Activated CD8-positive, alpha-beta memory T cell treated with anti-CD3 and anti-CD28 coated beads, Interleukin-2, amount 10 ng/mL, durations not matched to agents 7 days and 5 days (primary cell): ENCODE results near the gene CDIP1. TPM values are rescaled to one million over a fixed set of nuclear protein-coding genes. Genes with fewer than 3 reads are reported as not detected.
A peak's percentile ranks its signal among the peaks of the same experiment; 100 is the strongest.

Experiments used
- ATAC-seq: fragments of 150-1000 bp; cut with Tn5 transposase; one replicate; pipeline ENCODE4 v1.10.0; 2021; ENCODE audit warnings: moderate library complexity
- CTCF ChIA-PET: fragments of 350-600 bp; sonication (Branson Sonifier 250); formaldehyde crosslinking; loops from one replicate; lab custom pipeline; 2021; ENCODE audit warnings: antibody characterized with exemption; lab: Charles Lee
- DNase-seq: peaks from one replicate; pipeline ENCODE4 v3.0.0-alpha.2; 2020
- H3K27ac Mint-ChIP-seq: one replicate; pipeline ENCODE4 v1.8.0; 2021; ENCODE audit warnings: mild to moderate bottlenecking, mixed read lengths
- H3K27me3 Mint-ChIP-seq: one replicate; pipeline ENCODE4 v1.8.0; 2021; ENCODE audit warnings: mixed read lengths
- H3K36me3 Mint-ChIP-seq: one replicate; pipeline ENCODE4 v1.8.0; 2021; ENCODE audit warnings: mild to moderate bottlenecking, mixed read lengths
- H3K4me1 Mint-ChIP-seq: one replicate; pipeline ENCODE4 v1.8.0; 2021; ENCODE audit warnings: mixed read lengths
- H3K4me3 Mint-ChIP-seq: one replicate; pipeline ENCODE4 v1.8.0; 2021; ENCODE audit warnings: mild to moderate bottlenecking, moderate library complexity, mixed read lengths
- H3K9me3 Mint-ChIP-seq: one replicate; pipeline ENCODE4 v1.8.0; 2022; ENCODE audit warnings: low read depth, mixed read lengths
- total RNA-seq, 2 experiments: library from RNA; stranded (reverse); gene quantifications; one replicate each; pipeline ENCODE4 v1.2.3, GENCODE V29; 2021

The CDIP1 gene
- total RNA-seq, 2 experiments from 2014 or later = 45.2 to 57.3 TPM

DNA sequence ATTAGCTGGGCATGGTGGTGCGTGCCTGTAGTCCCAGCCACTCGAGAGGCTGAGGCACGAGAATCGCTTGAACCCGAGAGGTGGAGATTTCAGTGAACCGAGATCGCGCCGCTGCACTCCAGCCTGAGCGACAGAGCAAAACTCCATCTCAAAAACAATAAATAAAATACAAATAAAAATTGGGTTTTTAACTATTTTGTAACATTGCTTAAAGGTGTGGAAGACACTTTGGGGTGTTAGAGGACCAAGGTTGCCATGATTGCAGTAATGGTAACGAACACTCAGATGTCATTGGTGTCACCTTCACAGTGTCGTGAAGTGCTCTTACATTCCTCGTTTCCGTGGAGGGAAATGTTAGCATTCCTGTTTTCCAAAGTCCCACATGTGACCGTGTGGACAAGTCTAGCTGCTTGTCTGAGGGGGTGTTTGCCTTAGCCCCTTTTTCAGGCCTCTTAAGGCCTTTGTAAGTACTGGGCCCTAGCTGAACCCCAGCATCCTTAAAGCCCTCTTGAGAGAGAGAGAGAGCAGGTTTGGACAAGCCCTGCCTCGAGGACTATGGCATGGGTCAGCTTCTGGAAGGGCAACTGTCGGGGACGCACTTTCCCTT lies 26.2 kb upstream of the CDIP1 start:
- no peak for DNase-seq
- Mint-ChIP-seq H3K9me3 (no peaks in the 10 kb centered on the region), H3K27ac (no peak overlapping the region), H3K27me3 (peaks cover 3% of the 10 kb centered on the region), H3K36me3 (no peaks in the 10 kb centered on the region), H3K4me3 (no peak overlapping the region), H3K4me1 (peaks cover 14% of the 10 kb centered on the region)
- ATAC-seq = no peak
- CTCF ChIA-PET = interaction anchor here (0.9 to 7.9 kb wide), 4 partner anchors 10 to 59 kb away, joined by 3 to 38 read pairs (median 4); partner anchors contain the start of gene CDIP1

DNA sequence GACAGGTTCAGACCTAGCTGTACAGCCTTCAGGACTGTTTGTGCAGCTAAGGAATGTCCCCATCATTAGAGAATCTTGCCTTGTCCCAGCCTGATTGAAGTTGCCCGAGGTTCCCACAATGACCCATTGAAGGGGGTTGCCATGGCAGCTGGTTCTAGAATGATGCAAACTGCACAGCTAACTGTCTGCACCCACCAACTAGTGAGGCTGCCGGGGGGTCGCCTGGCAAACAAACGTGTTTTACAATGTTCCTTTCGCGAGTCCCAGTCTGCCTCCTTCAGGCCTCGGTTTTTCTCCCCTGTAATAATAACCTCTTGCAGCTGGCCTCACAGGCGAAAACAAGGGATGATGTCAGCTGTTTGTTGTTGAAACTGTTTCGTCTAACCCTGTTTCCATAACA lies 23.0 kb upstream of the CDIP1 start:
- Mint-ChIP-seq H3K36me3 (no peaks in the 10 kb centered on the region), H3K4me1 (peaks cover 8% of the 10 kb centered on the region), H3K27me3 (peaks cover 3% of the 10 kb centered on the region), H3K4me3 (no peak overlapping the region), H3K27ac (no peak overlapping the region), H3K9me3 (no peaks in the 10 kb centered on the region)
- no peak for DNase-seq
- ATAC-seq = no peak
- CTCF ChIA-PET = interaction anchor here (0.7 to 7.9 kb wide), 3 partner anchors 8 to 85 kb away, joined by 3 to 38 read pairs (median 4); partner anchors contain the start of gene HMOX2

DNA sequence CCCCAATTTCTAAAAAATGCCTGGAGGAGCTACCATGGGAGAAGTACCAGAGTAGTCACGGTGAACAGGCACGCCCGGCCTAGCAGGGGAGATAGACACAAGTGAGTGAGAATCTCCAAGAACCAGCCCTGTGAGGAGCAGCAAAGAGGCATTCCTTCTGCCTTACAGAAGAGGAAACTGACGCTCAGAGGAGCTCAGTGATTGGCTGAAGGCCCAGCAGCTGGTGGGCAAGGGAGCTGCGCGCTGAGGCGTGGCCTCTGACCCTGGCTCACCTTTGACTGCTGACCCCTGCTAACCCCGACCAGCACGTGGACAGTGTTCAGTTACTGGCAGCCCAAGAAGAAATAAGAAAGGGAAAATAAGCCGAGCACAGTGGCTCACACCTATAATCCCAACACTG lies 19.4 kb upstream of the CDIP1 start:
- Mint-ChIP-seq H3K27me3 (peaks cover 3% of the 10 kb centered on the region), H3K9me3 (no peaks in the 10 kb centered on the region), H3K27ac (no peak overlapping the region), H3K4me3 (no peak overlapping the region), H3K4me1 (no peaks in the 10 kb centered on the region), H3K36me3 (no peaks in the 10 kb centered on the region)
- ATAC-seq (no peak), DNase-seq (no peak)
- CTCF ChIA-PET = interaction anchor here (1.0 to 7.9 kb wide), 3 partner anchors 9 to 80 kb away, joined by 3 to 38 read pairs (median 4); no protein-coding TSS in a partner anchor

DNA sequence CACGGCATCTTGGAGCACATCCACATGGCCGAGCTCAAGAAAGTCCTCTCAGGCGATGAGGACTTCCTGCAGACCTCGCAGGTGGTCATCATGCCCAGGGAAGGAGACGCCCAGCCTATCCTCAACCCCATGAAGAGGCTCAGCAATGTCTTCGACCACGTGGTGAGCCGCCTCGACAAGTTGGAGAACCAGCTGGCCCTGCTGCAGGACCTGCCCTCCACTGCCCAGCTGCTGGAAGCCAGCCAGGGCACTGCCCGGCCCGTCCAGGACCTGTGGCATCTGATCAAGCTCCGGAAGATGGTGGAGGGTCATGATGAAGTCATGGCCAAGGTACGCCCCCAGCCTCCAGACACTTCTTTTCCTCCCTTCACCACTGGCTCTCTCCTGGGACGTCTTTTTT lies 18.0 kb upstream of the CDIP1 start:
- H3K4me1 Mint-ChIP-seq = no peaks in the 10 kb centered on the region
- no peaks in the 10 kb centered on the region for H3K36me3 Mint-ChIP-seq
- CTCF ChIA-PET = interaction anchor here (1.5 to 1.7 kb wide), 2 partner anchors 50 to 80 kb away, joined by 3 to 4 read pairs; partner anchors contain the start of gene HMOX2
- no peak overlapping the region for H3K4me3 Mint-ChIP-seq
- no peak for DNase-seq
- no peak for ATAC-seq
- no peaks in the 10 kb centered on the region for H3K9me3 Mint-ChIP-seq
- no peak overlapping the region for H3K27ac Mint-ChIP-seq
- H3K27me3 Mint-ChIP-seq = peaks cover 6% of the 10 kb centered on the region

DNA sequence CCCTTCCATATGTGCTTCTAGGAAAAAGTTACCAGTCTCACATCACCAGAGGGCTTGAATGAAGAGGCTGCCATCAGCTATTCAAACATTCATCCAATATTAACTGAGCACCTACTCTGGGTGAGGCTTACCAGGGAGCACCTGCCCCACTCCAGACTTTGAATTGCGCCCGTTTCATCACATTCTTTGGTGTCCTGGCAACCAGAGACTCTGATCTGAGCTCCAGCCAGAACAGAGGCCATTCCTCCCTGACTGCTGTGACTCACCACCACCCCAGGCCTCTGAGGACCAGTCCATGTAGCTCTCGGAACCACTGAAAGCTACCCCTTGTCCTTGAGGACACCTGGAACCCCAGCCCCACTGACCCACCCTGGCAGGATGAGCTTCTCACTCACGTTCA lies 17.5 kb upstream of the CDIP1 start, which contains the start of gene C16orf96:
C16orf96 (plus strand) TSS at position 229 of the 400 bp plus-strand sequence; CDS start at position 379, 150 bp downstream.
- CTCF ChIA-PET = interaction anchor here (1.1 to 1.5 kb wide), 2 partner anchors 39 to 80 kb away, joined by 3 to 4 read pairs; partner anchors contain the start of gene HMOX2
- DNase-seq (no peak), ATAC-seq (no peak)
- Mint-ChIP-seq H3K9me3 (no peaks in the 10 kb centered on the region), H3K36me3 (no peaks in the 10 kb centered on the region), H3K27me3 (peaks cover 6% of the 10 kb centered on the region), H3K4me1 (no peaks in the 10 kb centered on the region), H3K4me3 (no peak within 1 kb of the TSS), H3K27ac (no peak within 1 kb of the TSS)

DNA sequence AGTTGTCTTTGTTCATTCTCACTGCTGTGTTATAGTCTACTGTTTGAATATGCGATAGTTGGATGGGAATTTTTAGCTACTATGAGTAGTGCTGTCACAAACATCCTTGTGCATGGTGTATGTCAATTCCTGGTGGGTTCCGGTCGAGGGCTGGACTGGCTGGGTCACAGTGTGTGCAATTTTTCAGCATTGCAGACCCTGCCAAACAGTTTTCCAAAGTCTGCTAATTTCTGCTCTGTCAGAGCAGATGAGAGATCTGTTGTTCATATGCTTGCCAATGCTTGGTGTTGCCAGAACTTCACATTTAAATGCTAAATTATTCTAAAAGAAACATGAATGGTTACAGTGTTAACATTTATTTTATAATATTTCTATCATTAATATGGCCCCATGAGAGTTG lies 14.0 kb upstream of the CDIP1 start:
- ATAC-seq = no peak
- H3K4me3 Mint-ChIP-seq = no peak overlapping the region
- CTCF ChIA-PET = interaction anchor here (1.1 to 1.3 kb wide), 2 partner anchors 10 to 47 kb away, joined by 4 to 7 read pairs; no protein-coding TSS in a partner anchor
- DNase-seq = no peak
- H3K9me3 Mint-ChIP-seq = no peaks in the 10 kb centered on the region
- H3K27ac Mint-ChIP-seq = no peak overlapping the region
- H3K4me1 Mint-ChIP-seq = peaks cover 5% of the 10 kb centered on the region
- H3K36me3 Mint-ChIP-seq = no peaks in the 10 kb centered on the region
- H3K27me3 Mint-ChIP-seq = peaks cover 4% of the 10 kb centered on the region

DNA sequence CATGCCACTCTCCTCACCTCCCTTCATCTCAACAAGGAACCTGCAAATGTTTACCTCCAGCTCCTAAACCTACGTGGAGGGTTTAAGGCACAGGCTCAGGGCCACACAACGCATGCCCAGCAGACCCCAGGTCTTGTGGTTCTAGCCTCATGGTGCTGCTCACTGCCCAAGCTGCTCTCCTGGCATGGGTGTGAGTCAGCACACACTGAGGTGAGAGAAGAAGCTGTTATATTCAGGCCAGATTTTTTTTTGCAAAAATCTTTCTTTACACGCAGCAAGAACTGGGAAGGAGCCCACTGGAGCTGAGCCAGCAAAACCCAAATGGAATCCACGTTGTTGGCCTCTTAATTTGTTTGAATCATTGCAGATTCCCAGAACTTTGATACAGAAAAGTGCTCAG lies 12.0 kb upstream of the CDIP1 start:
- ATAC-seq (no peak), DNase-seq (no peak)
- CTCF ChIA-PET = interaction anchor here (0.7 to 6.7 kb wide), 9 partner anchors 11 to 405 kb away, joined by 3 to 136 read pairs (median 14); no protein-coding TSS in a partner anchor
- Mint-ChIP-seq H3K9me3 (no peaks in the 10 kb centered on the region), H3K4me3 (no peak overlapping the region), H3K27me3 (peaks cover 4% of the 10 kb centered on the region), H3K36me3 (no peaks in the 10 kb centered on the region), H3K27ac (no peak overlapping the region), H3K4me1 (peaks cover 5% of the 10 kb centered on the region)

DNA sequence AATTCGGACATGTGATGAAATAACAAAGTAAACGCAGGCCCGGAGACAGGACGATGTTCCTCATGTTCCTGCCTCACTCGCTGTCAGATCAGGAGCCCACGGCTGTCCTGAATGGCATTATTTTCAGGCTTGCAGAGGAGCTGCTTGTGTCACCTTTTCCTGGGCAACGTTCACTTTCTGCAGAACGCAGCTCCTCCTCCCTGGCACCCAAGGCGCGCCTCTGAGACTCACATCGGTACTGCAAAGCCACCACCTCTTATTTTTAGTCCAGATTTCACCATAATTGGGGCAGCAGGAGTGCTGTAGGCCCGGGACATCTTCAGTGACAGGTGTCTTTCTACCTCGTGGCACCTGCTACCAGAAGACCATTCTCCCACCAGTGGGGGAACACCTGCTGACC lies 9.6 kb upstream of the CDIP1 start:
- peaks cover 7% of the 10 kb centered on the region for H3K27me3 Mint-ChIP-seq
- peaks cover 5% of the 10 kb centered on the region for H3K4me1 Mint-ChIP-seq
- peak overlapping the region; percentile 56 for H3K27ac Mint-ChIP-seq
- no peak for ATAC-seq
- no peaks in the 10 kb centered on the region for H3K36me3 Mint-ChIP-seq
- no peak for DNase-seq
- CTCF ChIA-PET = interaction anchor here (0.5 to 6.7 kb wide), 29 partner anchors 7 to 408 kb away, joined by 3 to 136 read pairs (median 4); partner anchors contain the start of genes CDIP1, CORO7, HMOX2 and MGRN1
- H3K9me3 Mint-ChIP-seq = no peaks in the 10 kb centered on the region
- no peak overlapping the region for H3K4me3 Mint-ChIP-seq

DNA sequence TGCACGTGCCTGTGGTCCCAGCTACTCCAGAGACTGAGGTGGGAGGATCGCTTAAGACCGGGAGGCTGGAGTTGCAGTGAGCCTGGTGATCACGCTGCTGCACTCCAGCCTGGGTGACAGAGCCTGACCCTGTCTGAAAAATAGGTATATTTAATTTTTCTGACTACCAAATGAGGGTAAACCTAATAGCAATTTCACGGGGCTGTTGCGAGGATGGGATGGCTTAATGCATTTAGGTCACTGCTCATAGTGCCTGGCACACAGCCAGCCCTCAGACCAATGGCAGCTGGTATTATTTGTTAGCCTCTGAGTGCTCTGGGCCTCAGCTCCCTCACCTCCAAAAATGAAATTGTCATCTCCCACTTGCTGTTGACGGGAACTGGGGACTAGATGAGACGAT lies 5.9 kb upstream of the CDIP1 start:
- Mint-ChIP-seq H3K4me1 (peaks cover 5% of the 10 kb centered on the region), H3K9me3 (peaks cover 9% of the 10 kb centered on the region), H3K4me3 (no peak overlapping the region), H3K27ac (no peak overlapping the region), H3K36me3 (peaks cover 7% of the 10 kb centered on the region), H3K27me3 (peaks cover 3% of the 10 kb centered on the region)
- CTCF ChIA-PET = interaction anchor here (1.0 to 1.7 kb wide), 2 partner anchors 38 to 53 kb away, joined by 3 read pairs; no protein-coding TSS in a partner anchor
- no peak for ATAC-seq
- DNase-seq = no peak

DNA sequence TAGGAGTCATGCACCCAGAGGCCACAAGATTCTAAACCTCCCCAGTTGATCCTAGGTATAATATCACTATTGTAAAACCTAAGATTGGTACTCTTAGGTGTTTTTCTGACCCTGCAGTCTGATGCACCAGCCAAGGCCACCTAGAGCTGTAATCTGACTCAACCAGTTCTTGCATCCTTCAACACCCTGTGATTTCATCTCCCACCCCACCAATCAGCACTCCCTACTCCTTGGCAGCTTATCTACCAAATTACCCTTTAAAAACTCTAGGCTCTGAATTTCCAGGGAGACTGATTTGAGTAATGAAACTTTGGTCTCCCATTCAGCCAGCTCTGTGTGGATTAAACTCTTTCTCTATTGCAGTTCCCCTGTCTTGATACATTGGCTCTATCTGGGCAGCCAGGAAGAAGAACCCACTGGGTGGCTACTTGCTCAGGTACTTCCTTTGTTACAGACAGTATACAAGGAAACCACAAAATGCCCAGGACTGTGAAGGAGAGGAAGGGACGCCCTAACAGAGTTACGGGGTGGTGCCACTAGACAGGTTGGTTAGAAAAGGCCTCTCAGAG lies 1.2 kb upstream of the CDIP1 start:
- peaks cover 2% of the 10 kb centered on the region for H3K27me3 Mint-ChIP-seq

DNA sequence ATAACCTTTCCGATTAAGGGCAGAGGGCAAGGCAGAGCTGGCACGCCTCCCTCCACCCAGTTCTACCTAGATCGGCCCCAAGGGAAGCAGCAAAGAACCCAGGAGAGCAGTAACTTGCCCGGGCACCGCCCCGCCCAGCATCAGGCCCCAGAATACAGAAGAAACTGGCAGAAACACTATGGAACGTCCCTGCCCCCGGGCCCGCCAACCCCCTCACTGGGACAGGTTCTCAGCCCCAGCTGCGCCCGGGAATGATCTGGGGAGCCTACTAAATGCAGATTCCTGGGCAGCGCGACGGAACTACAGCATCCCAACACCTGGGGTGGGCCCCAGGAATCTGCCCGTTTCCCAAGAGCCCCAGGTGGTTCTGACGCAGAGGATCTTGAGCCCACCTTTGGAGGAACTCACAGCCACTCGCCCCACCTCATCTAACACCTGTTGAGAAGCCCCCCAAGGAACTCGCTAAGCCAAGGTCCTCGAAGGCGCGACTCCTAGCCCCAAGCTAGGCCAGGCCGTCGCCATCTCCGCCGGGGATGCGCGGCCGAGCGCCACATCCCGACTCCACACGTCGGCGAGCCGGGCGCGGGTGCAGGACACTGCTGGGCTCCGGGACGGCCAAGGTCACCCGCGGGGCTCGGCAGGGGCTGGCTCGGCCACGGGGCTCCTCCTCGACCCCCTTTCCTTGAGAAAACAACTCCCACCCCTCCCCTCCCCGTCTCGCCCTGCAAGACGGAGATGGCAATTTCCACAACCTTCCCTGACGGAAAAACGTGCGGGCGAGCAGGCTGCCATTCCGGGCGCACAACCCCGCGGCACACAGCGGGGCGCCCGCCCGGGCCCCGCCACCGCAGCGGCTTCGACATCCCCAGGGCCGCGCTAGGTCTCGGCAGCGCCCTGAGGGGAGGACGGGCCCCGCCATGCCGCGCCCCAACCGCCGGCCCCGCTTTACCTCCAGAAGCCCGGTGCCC lies 913 bp downstream of the CDIP1 start:
- Mint-ChIP-seq H3K36me3 (peaks cover 13% of the 10 kb centered on the region), H3K27ac (peak overlapping the region; percentile 44), H3K4me3 (peak overlapping the region; percentile 65), H3K9me3 (peaks cover 9% of the 10 kb centered on the region), H3K4me1 (peaks cover 39% of the 10 kb centered on the region), H3K27me3 (no peaks in the 10 kb centered on the region)
- CTCF ChIA-PET = interaction anchor here (1.0 to 3.3 kb wide), 8 partner anchors 8 to 86 kb away, joined by 3 to 22 read pairs (median 10); partner anchors contain the start of gene MGRN1
- peak; percentile 46 for ATAC-seq
- no peak for DNase-seq

More for the DNA sequence above, 1.2 kb upstream of the CDIP1 start:
- no peak overlapping the region for H3K27ac Mint-ChIP-seq
- no peak for ATAC-seq
- no peak overlapping the region for H3K4me3 Mint-ChIP-seq
- no peak for DNase-seq
- CTCF ChIA-PET = interaction anchor here (1.5 to 3.3 kb wide), 4 partner anchors 9 to 62 kb away, joined by 4 to 17 read pairs (median 10); no protein-coding TSS in a partner anchor
- peaks cover 12% of the 10 kb centered on the region for H3K36me3 Mint-ChIP-seq
- H3K9me3 Mint-ChIP-seq = peaks cover 9% of the 10 kb centered on the region
- peaks cover 32% of the 10 kb centered on the region for H3K4me1 Mint-ChIP-seq

DNA sequence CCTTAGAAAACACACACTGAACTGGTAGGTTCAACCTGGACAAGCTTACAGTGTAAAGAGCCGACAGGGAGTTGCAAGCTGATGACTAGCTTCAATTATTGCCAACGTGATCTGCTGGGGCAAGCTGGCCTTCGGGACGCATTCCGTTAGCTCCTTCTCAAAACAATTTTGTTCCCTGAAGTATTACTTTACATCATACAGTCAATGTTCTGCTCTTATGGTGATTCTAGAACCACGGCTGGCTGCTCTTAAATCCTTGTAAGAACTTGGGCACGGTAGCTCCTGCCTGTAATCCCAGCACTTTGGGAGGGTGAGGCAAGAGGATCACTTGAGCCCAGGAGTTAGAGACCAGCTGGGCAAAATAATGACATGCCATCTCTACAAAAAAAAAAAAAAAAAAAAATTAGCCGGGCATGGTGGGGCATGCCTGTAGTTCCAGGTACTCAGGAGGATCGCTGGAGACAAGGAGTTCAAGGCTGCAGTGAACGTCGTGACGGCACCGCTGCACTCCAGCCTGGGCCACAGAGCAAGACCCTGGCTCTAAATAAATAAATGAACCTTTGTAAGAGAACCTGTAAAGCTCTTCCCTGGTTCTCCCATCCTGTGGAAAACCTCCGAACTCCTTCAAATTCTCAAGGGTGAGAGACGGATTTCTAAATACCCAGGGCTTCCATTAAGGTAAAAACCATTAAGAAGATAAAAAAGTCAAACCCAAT lies 2.0 kb downstream of the CDIP1 start:
- Mint-ChIP-seq H3K4me1 (peaks cover 43% of the 10 kb centered on the region), H3K4me3 (peak overlapping the region; percentile 65), H3K27me3 (no peaks in the 10 kb centered on the region), H3K36me3 (peaks cover 16% of the 10 kb centered on the region), H3K27ac (peak overlapping the region; percentile 44), H3K9me3 (peaks cover 9% of the 10 kb centered on the region)
- ATAC-seq (no peak), DNase-seq (no peak)
- CTCF ChIA-PET = interaction anchor here (0.8 to 3.3 kb wide), 6 partner anchors 11 to 61 kb away, joined by 3 to 22 read pairs (median 4); partner anchors contain the start of gene HMOX2
